Gastrocnemius medialis (tissue), 4 donors: ENCODE data around the gene TIMM29. TPM values are rescaled to one million over a fixed set of nuclear protein-coding genes. Genes with fewer than 3 reads are reported as not detected.

ENCODE experiments used
- ATAC-seq, 2 donors: fragments of 150-250 bp; one replicate each; pipeline ENCODE4 v1.9.1; 2016
- DNase-seq, 2 donors: peaks; one replicate each; pipeline ENCODE4 v3.0.0-alpha.2; 2019
- H3K27ac ChIP-seq, 4 donors: fragments of 200-600 bp; sonication (generic); 1 replicate in 1 of 4; 2 replicates in 3 of 4; pipeline ENCODE4 v1.5.1; 2016 to 2018; ENCODE audit warnings: mild to moderate bottlenecking in 2 of 4, moderate library complexity in 1 of 4
- H3K27me3 ChIP-seq, 3 donors: fragments of 200-600 bp; sonication (generic) in 2 of 3; 1 replicate in 1 of 3; 2 replicates in 2 of 3; pipeline versions ENCODE4 v1.5.1 to v1.6.0; 2016 to 2019; ENCODE audit warnings: mild to moderate bottlenecking in 1 of 3, moderate library complexity in 1 of 3
- H3K36me3 ChIP-seq, 2 donors: fragments of 200-600 bp; sonication (generic) in 1 of 2; one replicate each; pipeline ENCODE4 v1.5.1; 2017 to 2018
- H3K4me1 ChIP-seq, 2 donors: fragments of 200-600 bp; sonication (generic) in 1 of 2; one replicate each; pipeline ENCODE4 v1.5.1; 2016 to 2017; ENCODE audit warnings: mild to moderate bottlenecking in 2 of 2
- H3K4me3 ChIP-seq, 4 donors: fragments of 200-600 bp; sonication (generic) in 3 of 4; 1 replicate in 1 of 4; 2 replicates in 3 of 4; pipeline ENCODE4 v1.5.1; 2016 to 2019; ENCODE audit warnings: mild to moderate bottlenecking in 2 of 4
- H3K9me3 ChIP-seq, 3 donors: fragments of 200-600 bp; sonication (generic) in 2 of 3; 1 replicate in 1 of 3; 2 replicates in 2 of 3; pipeline ENCODE4 v1.5.1; 2016 to 2019
- POLR2A ChIP-seq, 2 donors: fragments of 450-650 bp; IDR thresholded peaks; one replicate each; pipeline ENCODE4 v1.6.1; 2017; ENCODE audit warnings: antibody characterized with exemption in 2 of 2, mild to moderate bottlenecking in 2 of 2, moderate library complexity in 2 of 2
- in situ Hi-C, 4 donors: fragments of 200-750 bp; cut with MboI; loops; one replicate each; pipeline versions ENCODE4 v1.15.0 to v1.8.0; 2017; ENCODE audit warnings: low sequenced_read_pairs in 4 of 4
- intact Hi-C: fragments of 100-400 bp; cut with DNase I; formaldehyde crosslinking; loops from one replicate; pipeline ENCODE4 v1.15.1; 2023; ENCODE audit warnings: low total_unique reads
- total RNA-seq, 4 donors: library from RNA; depleted of rRNA; stranded (reverse); fragments of >200 nt; gene quantifications; one replicate each; pipeline versions ENCODE4 v1.1.0 to v1.2.3, GENCODE V29; 2016
- TF ChIP-seq, protein P1 (sequence below), 5 experiments: fragments of 450-650 bp in 3 of 5; fragments of 200-600 bp in 2 of 5; sonication (generic) in 2 of 5; IDR thresholded peaks in 4 of 5; conservative IDR thresholded peaks in 1 of 5; 1 replicate in 4 of 5; 2 replicates in 1 of 5; pipeline ENCODE4 v1.5.1; 2016 to 2019; ENCODE audit warnings: antibody characterized with exemption in 5 of 5, mild to moderate bottlenecking in 3 of 5, moderate library complexity in 3 of 5

TIMM29 gene
- total RNA-seq, 4 donors from 2014 or later, result 28.7 to 54.5 (median 34.8) TPM

DNA sequence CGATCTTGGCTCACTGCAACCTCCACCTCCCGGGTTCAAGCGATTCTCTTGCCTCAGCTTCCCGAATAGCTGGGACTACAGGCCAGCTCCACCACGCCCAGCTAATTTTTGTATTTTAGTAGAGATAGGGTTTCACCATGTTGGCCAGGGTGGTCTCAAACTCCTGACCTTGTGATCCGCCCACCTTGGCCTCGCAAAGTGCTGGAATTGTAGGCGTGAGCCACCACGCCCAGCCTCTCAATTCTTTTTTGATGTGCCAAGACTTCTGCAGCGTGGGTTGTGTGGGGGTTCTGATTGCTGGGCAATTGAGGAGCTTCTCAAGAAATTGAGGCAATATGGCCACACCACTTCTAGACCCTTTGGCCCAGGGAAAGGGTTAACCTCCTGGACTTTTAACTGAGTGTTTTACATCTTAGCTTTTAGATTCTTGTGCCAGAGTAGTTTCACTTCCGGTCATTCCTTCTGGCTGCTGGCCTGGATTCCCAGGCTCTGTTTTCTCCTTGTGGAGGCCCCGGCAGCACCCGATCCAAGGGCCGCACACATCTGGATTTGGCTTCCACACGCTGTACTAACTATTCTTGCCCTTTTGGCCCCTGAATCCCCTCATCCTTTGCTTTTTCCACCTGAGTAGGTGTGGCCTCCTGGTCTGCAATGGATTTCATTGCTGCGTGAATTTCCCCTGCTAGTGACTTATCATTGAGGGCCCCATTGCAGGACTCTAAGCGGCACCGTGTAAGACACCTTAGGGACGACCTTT, 46.9 kb downstream of the TIMM29 start:
- Histone ChIP-seq H3K27ac (peak overlapping the region; percentile 8 to 69 (median 58)), H3K27me3 (no peaks in the 10 kb centered on the region), H3K4me1 (peaks cover 21 to 22% of the 10 kb centered on the region in 2 donors), H3K4me3 (peak overlapping the region in 3 of 4 donors; percentile 11 to 29 (median 17)), H3K36me3 (no peaks in the 10 kb centered on the region), H3K9me3 (no peaks in the 10 kb centered on the region)
- intact Hi-C loops (no loop called here), in situ Hi-C loops (no loop called here)
- DNase-seq (no peak), ATAC-seq (peak; percentile 17 to 31)
- TF ChIP-seq POLR2A (IDR thresholded peaks at IDR 0.05), result no peak
- TF ChIP-seq, protein P1, sequence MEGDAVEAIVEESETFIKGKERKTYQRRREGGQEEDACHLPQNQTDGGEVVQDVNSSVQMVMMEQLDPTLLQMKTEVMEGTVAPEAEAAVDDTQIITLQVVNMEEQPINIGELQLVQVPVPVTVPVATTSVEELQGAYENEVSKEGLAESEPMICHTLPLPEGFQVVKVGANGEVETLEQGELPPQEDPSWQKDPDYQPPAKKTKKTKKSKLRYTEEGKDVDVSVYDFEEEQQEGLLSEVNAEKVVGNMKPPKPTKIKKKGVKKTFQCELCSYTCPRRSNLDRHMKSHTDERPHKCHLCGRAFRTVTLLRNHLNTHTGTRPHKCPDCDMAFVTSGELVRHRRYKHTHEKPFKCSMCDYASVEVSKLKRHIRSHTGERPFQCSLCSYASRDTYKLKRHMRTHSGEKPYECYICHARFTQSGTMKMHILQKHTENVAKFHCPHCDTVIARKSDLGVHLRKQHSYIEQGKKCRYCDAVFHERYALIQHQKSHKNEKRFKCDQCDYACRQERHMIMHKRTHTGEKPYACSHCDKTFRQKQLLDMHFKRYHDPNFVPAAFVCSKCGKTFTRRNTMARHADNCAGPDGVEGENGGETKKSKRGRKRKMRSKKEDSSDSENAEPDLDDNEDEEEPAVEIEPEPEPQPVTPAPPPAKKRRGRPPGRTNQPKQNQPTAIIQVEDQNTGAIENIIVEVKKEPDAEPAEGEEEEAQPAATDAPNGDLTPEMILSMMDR (IDR thresholded peaks at IDR 0.05 in 4 of 5, conservative IDR thresholded peaks at IDR 0.05 in 1 of 5), result no peak

DNA sequence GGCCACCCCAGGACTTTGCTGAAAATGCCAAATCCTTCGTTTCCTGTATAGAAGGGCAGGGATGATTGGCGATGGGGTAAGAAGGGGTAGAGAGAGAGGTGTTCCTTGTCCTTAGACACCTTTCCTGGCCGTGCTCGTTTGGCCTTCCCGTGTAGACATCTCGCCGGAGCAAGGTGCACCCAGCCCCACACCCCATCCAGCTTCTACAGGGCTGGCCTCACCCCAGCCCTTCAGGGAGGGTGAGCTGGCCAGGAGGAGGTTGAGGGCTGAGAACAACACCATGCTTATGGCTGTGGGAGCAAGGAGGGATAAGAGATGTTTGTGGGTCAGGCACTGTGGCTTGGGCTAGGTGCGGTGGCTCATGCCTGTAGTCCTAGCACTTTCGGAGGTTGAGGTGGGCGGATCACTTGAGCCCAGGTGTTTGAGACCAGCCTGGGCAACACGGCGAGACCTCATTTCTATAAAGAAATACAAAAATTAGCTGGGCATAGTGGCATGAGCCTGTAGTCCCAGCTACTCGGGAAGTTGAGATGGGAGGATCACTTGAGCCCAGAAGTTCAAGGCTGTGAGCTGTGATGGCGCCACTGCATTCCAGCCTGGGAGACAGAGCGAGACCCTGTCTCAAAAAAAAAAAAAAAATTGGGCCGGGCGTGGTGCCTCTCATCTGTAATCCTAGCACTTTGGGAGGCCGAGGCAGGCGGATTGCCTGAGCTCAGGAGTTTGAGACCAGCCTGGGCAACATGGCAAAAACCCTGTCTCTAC, 47.7 kb downstream of the TIMM29 start:
- no peaks in the 10 kb centered on the region for H3K9me3 ChIP-seq
- intact Hi-C loops (no loop called here), in situ Hi-C loops (no loop called here)
- ATAC-seq (no peak), DNase-seq (no peak)
- peak overlapping the region; percentile 8 to 69 (median 58) for H3K27ac ChIP-seq
- H3K4me3 ChIP-seq, result peak overlapping the region in 3 of 4 donors; percentile 11 to 29 (median 17)
- peaks cover 21 to 22% of the 10 kb centered on the region in 2 donors for H3K4me1 ChIP-seq
- H3K36me3 ChIP-seq, result no peaks in the 10 kb centered on the region
- no peaks in the 10 kb centered on the region for H3K27me3 ChIP-seq
- TF ChIP-seq POLR2A (IDR thresholded peaks at IDR 0.05), result no peak
- TF ChIP-seq, protein P1 (IDR thresholded peaks at IDR 0.05 in 4 of 5, conservative IDR thresholded peaks at IDR 0.05 in 1 of 5), result no peak

DNA sequence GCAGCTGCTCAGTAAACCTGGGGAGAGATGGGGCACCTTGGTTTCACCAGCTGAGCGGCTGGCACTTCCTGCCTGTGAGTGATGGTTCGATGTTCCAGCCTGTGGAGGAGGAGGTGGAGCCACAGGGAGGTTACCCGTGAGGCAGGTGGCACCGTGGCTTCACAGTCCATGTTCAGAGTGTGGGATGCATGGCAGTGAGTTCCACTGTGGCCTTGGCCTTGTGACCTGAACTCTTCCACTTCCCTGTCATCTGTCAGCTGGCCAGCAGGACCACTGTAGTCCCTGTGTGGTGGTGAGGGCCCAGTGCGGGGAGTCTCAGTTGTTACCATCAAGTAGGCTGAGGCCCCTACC, 49.1 kb downstream of the TIMM29 start:
- Histone ChIP-seq H3K27ac (no peak overlapping the region), H3K27me3 (no peaks in the 10 kb centered on the region), H3K36me3 (no peaks in the 10 kb centered on the region), H3K4me1 (peaks cover 21 to 22% of the 10 kb centered on the region in 2 donors), H3K9me3 (no peaks in the 10 kb centered on the region), H3K4me3 (no peak overlapping the region)
- in situ Hi-C loops (no loop called here), intact Hi-C loops (no loop called here)
- ATAC-seq, result no peak
- no peak for DNase-seq
- no peak for TF ChIP-seq POLR2A (IDR thresholded peaks at IDR 0.05)
- TF ChIP-seq, protein P1 (IDR thresholded peaks at IDR 0.05 in 4 of 5, conservative IDR thresholded peaks at IDR 0.05 in 1 of 5), result no peak

Other genes starting within 250 kb of the TIMM29 start
- gene QTRT1, start 227.4 kb upstream of the TIMM29 start, total RNA-seq, result 10 to 100 TPM in 3 of 4 donors, 1 to 10 TPM in 1; 9.5 to 25.7 (median 15.4) TPM
- gene DNM2, start 210.7 kb upstream of the TIMM29 start, total RNA-seq, result 100 to 1,000 TPM in 3 of 4 donors, 10 to 100 TPM in 1; 76.2 to 131 (median 108) TPM
- gene TMED1, start 92.6 kb upstream of the TIMM29 start, total RNA-seq, result 10 to 100 TPM; 33.0 to 90.0 (median 57.1) TPM
- 1 to 10 TPM; 1.4 to 3.9 (median 1.9) TPM for gene C19orf38, start 80.4 kb upstream of the TIMM29 start, total RNA-seq
- 10 to 100 TPM; 31.2 to 58.5 (median 53.0) TPM for gene CARM1, start 57.3 kb upstream of the TIMM29 start, total RNA-seq
- gene YIPF2, start 172 bp upstream of the TIMM29 start, total RNA-seq, result 10 to 100 TPM; 17.8 to 30.8 (median 24.2) TPM
- 10 to 100 TPM; 24.0 to 72.6 (median 68.7) TPM for gene SMARCA4, start 32.2 kb downstream of the TIMM29 start, total RNA-seq
- gene LDLR, start 160.7 kb downstream of the TIMM29 start, total RNA-seq, result 1 to 10 TPM; 1.2 to 6.0 (median 3.9) TPM
- gene SPC24, start 227.0 kb downstream of the TIMM29 start, total RNA-seq, result 1 to 10 TPM in 1 of 4 donors, under 1 TPM in 1, not detected in 2; 0.55 to 1.6 TPM